ENCODE data around the gene RERG.

DNA sequence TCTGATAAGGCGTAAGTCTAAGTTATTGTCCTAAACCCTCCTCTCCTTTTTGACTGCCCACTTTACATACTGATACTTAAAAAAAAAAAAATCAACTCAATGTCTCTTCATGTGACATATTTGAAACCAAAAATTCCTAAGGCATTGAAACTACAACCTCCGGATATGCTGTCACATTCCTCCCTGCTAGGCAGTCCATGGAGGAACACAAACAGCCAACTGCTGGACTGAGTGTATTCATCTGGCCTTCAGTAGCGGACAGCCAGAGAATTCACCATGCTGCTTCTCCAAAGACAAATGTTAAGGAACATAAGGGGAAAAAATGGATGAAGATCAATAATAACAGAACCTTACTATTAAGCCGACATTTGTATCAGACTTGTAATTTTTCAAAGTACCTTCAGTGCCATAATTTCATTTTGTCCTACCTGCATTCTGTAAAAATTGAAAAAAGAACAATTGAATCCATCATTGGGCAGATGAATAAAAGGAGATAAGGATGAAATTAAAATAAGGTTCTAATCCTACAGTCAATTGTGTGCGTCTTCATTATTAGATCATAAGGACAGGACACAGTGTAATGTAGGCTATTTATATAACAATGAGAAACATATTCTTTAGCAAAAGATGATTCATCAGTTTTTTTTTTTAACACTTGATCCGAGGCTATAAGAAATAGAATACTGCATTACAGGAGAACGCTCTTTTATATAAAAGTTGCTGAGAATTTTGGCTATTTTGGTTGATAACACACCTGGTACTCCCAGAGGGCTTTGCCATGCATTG lies 12.2 kb downstream of the RERG start:
- TF ChIP-seq, protein P1, sequence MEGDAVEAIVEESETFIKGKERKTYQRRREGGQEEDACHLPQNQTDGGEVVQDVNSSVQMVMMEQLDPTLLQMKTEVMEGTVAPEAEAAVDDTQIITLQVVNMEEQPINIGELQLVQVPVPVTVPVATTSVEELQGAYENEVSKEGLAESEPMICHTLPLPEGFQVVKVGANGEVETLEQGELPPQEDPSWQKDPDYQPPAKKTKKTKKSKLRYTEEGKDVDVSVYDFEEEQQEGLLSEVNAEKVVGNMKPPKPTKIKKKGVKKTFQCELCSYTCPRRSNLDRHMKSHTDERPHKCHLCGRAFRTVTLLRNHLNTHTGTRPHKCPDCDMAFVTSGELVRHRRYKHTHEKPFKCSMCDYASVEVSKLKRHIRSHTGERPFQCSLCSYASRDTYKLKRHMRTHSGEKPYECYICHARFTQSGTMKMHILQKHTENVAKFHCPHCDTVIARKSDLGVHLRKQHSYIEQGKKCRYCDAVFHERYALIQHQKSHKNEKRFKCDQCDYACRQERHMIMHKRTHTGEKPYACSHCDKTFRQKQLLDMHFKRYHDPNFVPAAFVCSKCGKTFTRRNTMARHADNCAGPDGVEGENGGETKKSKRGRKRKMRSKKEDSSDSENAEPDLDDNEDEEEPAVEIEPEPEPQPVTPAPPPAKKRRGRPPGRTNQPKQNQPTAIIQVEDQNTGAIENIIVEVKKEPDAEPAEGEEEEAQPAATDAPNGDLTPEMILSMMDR (conservative IDR thresholded peaks at IDR 0.05; ENCODE audit: low read length) = no peak
- no peak for TF ChIP-seq EZH2phosphoT487 (IDR thresholded peaks at IDR 0.05; ENCODE audit: borderline replicate concordance, low read depth, low read length)

Measured in OCI-LY7 (cell line).